Liver (tissue), 9 donors: ENCODE data around the gene PCDH12. TPM values are rescaled to one million over a fixed set of nuclear protein-coding genes. Genes with fewer than 3 reads are reported as not detected.

Source experiments
- DNase-seq: peaks from one replicate; pipeline ENCODE4 v3.0.0-alpha.2; 2017; ENCODE audit warnings: low spot score
- H3K27ac ChIP-seq, 2 donors: one replicate each; pipeline ENCODE4 v1.7.0; 2013; ENCODE audit warnings: inconsistent platforms in 2 of 2, low read length in 2 of 2, control low read depth in 1 of 2, low read depth in 1 of 2, mild to moderate bottlenecking in 1 of 2
- H3K27me3 ChIP-seq, 4 donors: one replicate each; pipeline versions ENCODE4 v1.6.1 to v1.7.0; 2013; ENCODE audit warnings: low read length in 3 of 4, inconsistent platforms in 1 of 4, mild to moderate bottlenecking in 1 of 4, moderate library complexity in 1 of 4; ENCODE audit not compliant: control insufficient read depth in 4 of 4, insufficient read depth in 4 of 4
- H3K36me3 ChIP-seq, 4 donors: one replicate each; pipeline versions ENCODE4 v1.6.1 to v1.7.0; 2013; ENCODE audit warnings: low read length in 3 of 4, mild to moderate bottlenecking in 3 of 4, low read depth in 1 of 4, moderate library complexity in 1 of 4; ENCODE audit not compliant: control insufficient read depth in 4 of 4, insufficient read depth in 3 of 4
- H3K4me1 ChIP-seq, 4 donors: one replicate each; pipeline versions ENCODE4 v1.6.1 to v1.7.0; 2013; ENCODE audit warnings: low read length in 3 of 4, mild to moderate bottlenecking in 3 of 4, moderate library complexity in 1 of 4; ENCODE audit not compliant: control insufficient read depth in 4 of 4, insufficient read depth in 4 of 4
- H3K4me3 ChIP-seq, 3 donors: one replicate each; pipeline versions ENCODE4 v1.6.1 to v1.7.0; 2013; ENCODE audit warnings: low read length in 3 of 3, control low read depth in 1 of 3, low read depth in 1 of 3, mild to moderate bottlenecking in 1 of 3
- H3K9ac ChIP-seq, 2 donors: one replicate each; pipeline ENCODE4 v1.7.0; 2013; ENCODE audit warnings: low read length in 2 of 2, mild to moderate bottlenecking in 2 of 2, moderate library complexity in 2 of 2, control low read depth in 1 of 2, low read depth in 1 of 2
- H3K9me3 ChIP-seq, 4 donors: one replicate each; pipeline versions ENCODE4 v1.6.1 to v1.7.0; 2013; ENCODE audit warnings: low read length in 3 of 4; ENCODE audit not compliant: control insufficient read depth in 4 of 4
- ATF3 ChIP-seq: IDR thresholded peaks from 2 replicates; pipeline ENCODE4 v1.6.1; 2016; ENCODE audit warnings: antibody characterized with exemption
- CTCF ChIP-seq: fragments of 150-350 bp; IDR thresholded peaks from 2 replicates; pipeline ENCODE4 v1.5.1; 2017; ENCODE audit warnings: improper control_type of control experiment, low read depth, low read length; ENCODE audit not compliant: missing input control
- FOXA1 ChIP-seq: IDR thresholded peaks from 2 replicates; pipeline ENCODE4 v1.6.1; 2016; ENCODE audit warnings: antibody characterized with exemption
- FOXA2 ChIP-seq: IDR thresholded peaks from 2 replicates; pipeline ENCODE4 v1.6.1; 2016; ENCODE audit warnings: antibody characterized with exemption
- GABPA ChIP-seq, 2 donors: IDR thresholded peaks in 1 of 2; conservative IDR thresholded peaks in 1 of 2; 2 replicates each; pipeline ENCODE4 v1.6.1; 2016; ENCODE audit warnings: antibody characterized with exemption in 2 of 2, mild to moderate bottlenecking in 1 of 2, moderate library complexity in 1 of 2
- HNF4A ChIP-seq, 2 donors: conservative IDR thresholded peaks; 2 replicates each; pipeline ENCODE4 v1.6.1; 2016; ENCODE audit warnings: antibody characterized with exemption in 2 of 2, mild to moderate bottlenecking in 2 of 2
- JUND ChIP-seq, 2 donors: IDR thresholded peaks; 2 replicates each; pipeline ENCODE4 v1.6.1; 2016; ENCODE audit warnings: antibody characterized with exemption in 2 of 2
- NR2F2 ChIP-seq: IDR thresholded peaks from 2 replicates; pipeline ENCODE4 v1.6.1; 2016; ENCODE audit warnings: antibody characterized with exemption
- RAD21 ChIP-seq, 2 donors: IDR thresholded peaks; 2 replicates each; pipeline ENCODE4 v1.6.1; 2016; ENCODE audit warnings: antibody characterized with exemption in 2 of 2, mild to moderate bottlenecking in 2 of 2
- REST ChIP-seq: IDR thresholded peaks from 2 replicates; pipeline ENCODE4 v1.6.1; 2016; ENCODE audit warnings: antibody characterized with exemption, mild to moderate bottlenecking
- RXRA ChIP-seq, 2 donors: IDR thresholded peaks; 2 replicates each; pipeline ENCODE4 v1.6.1; 2017 to 2018; ENCODE audit warnings: antibody characterized with exemption in 2 of 2, mild to moderate bottlenecking in 1 of 2
- SP1 ChIP-seq: IDR thresholded peaks from 2 replicates; pipeline ENCODE4 v1.6.1; 2018; ENCODE audit warnings: antibody characterized with exemption, mild to moderate bottlenecking
- TAF1 ChIP-seq: conservative IDR thresholded peaks from 2 replicates; pipeline ENCODE4 v1.6.1; 2016; ENCODE audit warnings: antibody characterized with exemption, mild to moderate bottlenecking
- YY1 ChIP-seq: IDR thresholded peaks from 2 replicates; pipeline ENCODE4 v1.6.1; 2016; ENCODE audit warnings: antibody characterized with exemption, mild to moderate bottlenecking
- ZBTB33 ChIP-seq: IDR thresholded peaks from 2 replicates; pipeline ENCODE4 v1.6.1; 2016; ENCODE audit warnings: antibody characterized with exemption
- WGBS: extraction: QIAGEN DNeasy Blood & Tissue Kit; methylation state at CpG from one replicate; pipeline ENCODE4 v1.1.7; 2013; 5-methylcytosine and 5-hydroxymethylcytosine counted together
- polyA plus RNA-seq, 2 donors: library from polyadenylated mRNA; stranded (reverse) in 1 of 2; unstranded in 1 of 2; fragments of 200-250 nt in 1 of 2; fragments of >200 nt in 1 of 2; fragmentation: Nextera tagmentation in 1 of 2; extraction: Ambion mirVana in 1 of 2; gene quantifications; one replicate each; pipeline versions ENCODE4 v1.2.1 to v1.2.3, GENCODE V29; 2013 to 2015
- total RNA-seq, 2 donors: library from RNA; depleted of rRNA; stranded (reverse); fragments of >200 nt; gene quantifications; one replicate each; pipeline ENCODE4 v1.2.3, GENCODE V29; 2014
- donor health status: healthy.
- donor health status: healthy.
- donor health status: healthy.
- donor health status: healthy.
- donor health status: healthy.

PCDH12 gene
- total and polyA plus RNA-seq, 4 donors = 0.74 to 4.9 (median 3.8) TPM

- TF ChIP-seq ZBTB33 = no peak
- TF ChIP-seq TAF1 = no peak
- TF ChIP-seq JUND (IDR thresholded peaks at IDR 0.05) = no peak
- peak; percentile 16 for TF ChIP-seq SP1
- no peak for TF ChIP-seq ATF3
Observed at GRCh38 chr5:141942185-141942857, 15.7 kb downstream of the PCDH12 start (continued).

- no peak for DNase-seq
- Histone ChIP-seq H3K9me3 (no peaks in the 10 kb centered on the region), H3K27ac (no peak overlapping the region), H3K4me3 (no peak overlapping the region), H3K27me3 (no peaks in the 10 kb centered on the region), H3K9ac (no peak overlapping the region), H3K36me3 (peaks cover 7 to 22% (median 18%) of the 10 kb centered on the region in 4 donors), H3K4me1 (peaks cover 3 to 17% (median 8%) of the 10 kb centered on the region in 4 donors)
- WGBS = 80% methylated on average over 6 of the region's 6 CpGs
- TF ChIP-seq FOXA2 (no peak), TAF1 (no peak), GABPA (IDR thresholded peaks at IDR 0.05 in 1 of 2, conservative IDR thresholded peaks at IDR 0.05 in 1 of 2) (no peak), FOXA1 (no peak), REST (no peak), YY1 (no peak), RXRA (IDR thresholded peaks at IDR 0.05) (no peak), RAD21 (IDR thresholded peaks at IDR 0.05) (no peak), NR2F2 (no peak), SP1 (no peak), CTCF (no peak), HNF4A (conservative IDR thresholded peaks at IDR 0.05) (no peak), ZBTB33 (no peak)
Observed at GRCh38 chr5:141941779-141942178, 16.2 kb downstream of the PCDH12 start.
